Natural killer cell (primary cell): Measurements from ENCODE around the gene FXYD6. TPM values are rescaled to one million over a fixed set of nuclear protein-coding genes. Genes with fewer than 3 reads are reported as not detected.
A peak's percentile ranks its signal among the peaks of the same experiment; 100 is the strongest.

Experiments used
- ATAC-seq, 3 donors: fragments of 150-1000 bp in 2 of 3; fragments of 200-7000 bp in 1 of 3; cut with Tn5 transposase; 1 replicate in 1 of 3; 2 replicates in 2 of 3; pipeline ENCODE4 v1.10.0; 2021; ENCODE audit warnings: mild to moderate bottlenecking in 2 of 3, moderate library complexity in 2 of 3
- DNase-seq, 2 donors: peaks; one replicate each; pipeline versions ENCODE4 v3.0.0 to v3.0.0-alpha.2; 2013 to 2021; ENCODE audit warnings: mixed read lengths in 1 of 2
- H3K27ac ChIP-seq: one replicate; pipeline ENCODE4 v1.5.1; 2013; ENCODE audit warnings: mild to moderate bottlenecking, low read length
- H3K27me3 ChIP-seq: one replicate; pipeline ENCODE4 v1.6.1; 2013; ENCODE audit warnings: low read length; ENCODE audit not compliant: control insufficient read depth, insufficient read depth
- H3K36me3 ChIP-seq: one replicate; pipeline ENCODE4 v1.6.1; 2013; ENCODE audit warnings: low read length; ENCODE audit not compliant: control insufficient read depth, insufficient read depth
- H3K4me1 ChIP-seq: one replicate; pipeline ENCODE4 v1.6.1; 2013; ENCODE audit warnings: low read length; ENCODE audit not compliant: control insufficient read depth, insufficient read depth
- H3K4me3 ChIP-seq: one replicate; pipeline ENCODE4 v1.5.1; 2013; ENCODE audit warnings: low read length
- H3K9me3 ChIP-seq: one replicate; pipeline ENCODE4 v1.6.1; 2013; ENCODE audit warnings: low read length; ENCODE audit not compliant: control insufficient read depth, insufficient read depth
- H3K27ac Mint-ChIP-seq, 2 donors: one replicate each; pipeline ENCODE4 v1.8.0; 2022; ENCODE audit warnings: mild to moderate bottlenecking in 2 of 2, mixed read lengths in 2 of 2, moderate library complexity in 1 of 2
- H3K27me3 Mint-ChIP-seq, 2 donors: one replicate each; pipeline ENCODE4 v1.8.0; 2022; ENCODE audit warnings: low read depth in 2 of 2, mixed read lengths in 2 of 2
- H3K36me3 Mint-ChIP-seq: one replicate; pipeline ENCODE4 v1.8.0; 2022; ENCODE audit warnings: mixed read lengths
- H3K4me1 Mint-ChIP-seq, 2 donors: one replicate each; pipeline ENCODE4 v1.8.0; 2022; ENCODE audit warnings: mixed read lengths in 2 of 2
- H3K4me3 Mint-ChIP-seq: one replicate; pipeline ENCODE4 v1.8.0; 2022; ENCODE audit warnings: mild to moderate bottlenecking, moderate library complexity, mixed read lengths
- H3K9me3 Mint-ChIP-seq, 2 donors: one replicate each; pipeline ENCODE4 v1.8.0; 2022; ENCODE audit warnings: mixed read lengths in 2 of 2
- WGBS: methylation state at CpG from one replicate; pipeline ENCODE4 v1.1.7; 2013; ENCODE audit warnings: missing lambda C conversion rate; ENCODE audit not compliant: insufficient coverage; 5-methylcytosine and 5-hydroxymethylcytosine counted together
- intact Hi-C: fragments of 100-400 bp; cut with micrococcal nuclease; formaldehyde crosslinking; loops from one replicate; pipeline ENCODE4 v1.14.2; 2022
- total RNA-seq, 4 donors: library from RNA; stranded (reverse); fragments of 120-200 nt in 1 of 4; gene quantifications; one replicate each; pipeline versions ENCODE4 v1.2.3 to v1.2.4, GENCODE V29; 2013 to 2022
- TF ChIP-seq, protein P1 (sequence below): fragments of 200-600 bp; IDR thresholded peaks from one replicate; pipeline ENCODE4 v1.8.0; 2022; ENCODE audit warnings: antibody characterized with exemption

FXYD6 gene
- total RNA-seq, 3 donors from 2014 or later (not counting 1 experiment from before 2014, with no cell fraction given), result 0.20 to 0.90 TPM; not detected in 1

DNA sequence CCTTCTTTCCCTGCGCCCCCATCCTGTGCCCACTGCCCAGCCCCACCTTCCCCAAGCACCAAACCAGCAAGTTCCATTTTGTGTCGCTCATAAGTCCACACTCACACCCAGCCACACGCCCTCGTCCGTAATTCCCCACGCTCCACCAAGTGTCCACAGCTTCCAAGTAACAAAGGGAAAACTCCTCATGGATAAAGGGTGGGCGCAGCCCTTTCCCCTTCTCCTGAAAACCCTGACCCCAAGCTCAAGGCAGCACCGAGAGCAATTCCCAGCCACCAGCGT, 458 bp downstream of the FXYD6 start:
- Mint-ChIP-seq H3K4me3 (peak overlapping the region; percentile 80), H3K36me3 (no peaks in the 10 kb centered on the region), H3K27me3 (peaks cover 66 to 84% of the 10 kb centered on the region in 2 donors), H3K27ac (peak overlapping the region in 1 of 2 donors; percentile 5), H3K4me1 (peaks cover 15 to 36% of the 10 kb centered on the region in 2 donors), H3K9me3 (no peaks in the 10 kb centered on the region)
- ATAC-seq (peak in 1 of 3 donors; percentile 14), DNase-seq (peak in 1 of 2 donors; percentile 19)
- WGBS, result 4% methylated on average over 9 of the region's 9 CpGs
- peaks cover 40% of the 10 kb centered on the region for H3K4me1 ChIP-seq
- TF ChIP-seq, protein P1, sequence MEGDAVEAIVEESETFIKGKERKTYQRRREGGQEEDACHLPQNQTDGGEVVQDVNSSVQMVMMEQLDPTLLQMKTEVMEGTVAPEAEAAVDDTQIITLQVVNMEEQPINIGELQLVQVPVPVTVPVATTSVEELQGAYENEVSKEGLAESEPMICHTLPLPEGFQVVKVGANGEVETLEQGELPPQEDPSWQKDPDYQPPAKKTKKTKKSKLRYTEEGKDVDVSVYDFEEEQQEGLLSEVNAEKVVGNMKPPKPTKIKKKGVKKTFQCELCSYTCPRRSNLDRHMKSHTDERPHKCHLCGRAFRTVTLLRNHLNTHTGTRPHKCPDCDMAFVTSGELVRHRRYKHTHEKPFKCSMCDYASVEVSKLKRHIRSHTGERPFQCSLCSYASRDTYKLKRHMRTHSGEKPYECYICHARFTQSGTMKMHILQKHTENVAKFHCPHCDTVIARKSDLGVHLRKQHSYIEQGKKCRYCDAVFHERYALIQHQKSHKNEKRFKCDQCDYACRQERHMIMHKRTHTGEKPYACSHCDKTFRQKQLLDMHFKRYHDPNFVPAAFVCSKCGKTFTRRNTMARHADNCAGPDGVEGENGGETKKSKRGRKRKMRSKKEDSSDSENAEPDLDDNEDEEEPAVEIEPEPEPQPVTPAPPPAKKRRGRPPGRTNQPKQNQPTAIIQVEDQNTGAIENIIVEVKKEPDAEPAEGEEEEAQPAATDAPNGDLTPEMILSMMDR, result no peak
- intact Hi-C loops, result no loop called here
- no peaks in the 10 kb centered on the region for H3K36me3 ChIP-seq
- H3K27me3 ChIP-seq, result peaks cover 35% of the 10 kb centered on the region
- no peak overlapping the region for H3K4me3 ChIP-seq
- H3K9me3 ChIP-seq, result no peaks in the 10 kb centered on the region
- H3K27ac ChIP-seq, result no peak overlapping the region

- H3K4me1 Mint-ChIP-seq, result peaks cover 15 to 36% of the 10 kb centered on the region in 2 donors
- H3K4me3 Mint-ChIP-seq, result peak overlapping the region; percentile 80
- 7% methylated on average over 20 of the region's 20 CpGs for WGBS
- ATAC-seq (peak in 2 of 3 donors; percentile 38 to 64), DNase-seq (peak in 1 of 2 donors; percentile 56)
- Histone ChIP-seq H3K27me3 (peaks cover 35% of the 10 kb centered on the region), H3K36me3 (no peaks in the 10 kb centered on the region), H3K27ac (no peak overlapping the region), H3K4me3 (no peak overlapping the region), H3K4me1 (peaks cover 40% of the 10 kb centered on the region), H3K9me3 (no peaks in the 10 kb centered on the region)
- H3K9me3 Mint-ChIP-seq, result no peaks in the 10 kb centered on the region
- no peaks in the 10 kb centered on the region for H3K36me3 Mint-ChIP-seq
- peak overlapping the region in 1 of 2 donors; percentile 5 for H3K27ac Mint-ChIP-seq
- TF ChIP-seq, protein P1, result no peak
- intact Hi-C loops, result no loop called here
- peaks cover 63 to 79% of the 10 kb centered on the region in 2 donors for H3K27me3 Mint-ChIP-seq
These were observed 938 bp downstream of the FXYD6 start for GRCh38 chr11:117875382-117876058.

- Mint-ChIP-seq H3K36me3 (no peaks in the 10 kb centered on the region), H3K4me3 (peak overlapping the region; percentile 0), H3K27ac (no peak overlapping the region), H3K27me3 (peaks cover 58 to 74% of the 10 kb centered on the region in 2 donors), H3K9me3 (no peaks in the 10 kb centered on the region), H3K4me1 (peaks cover 15 to 36% of the 10 kb centered on the region in 2 donors)
- Histone ChIP-seq H3K36me3 (no peaks in the 10 kb centered on the region), H3K4me1 (peaks cover 40% of the 10 kb centered on the region), H3K4me3 (no peak overlapping the region), H3K27me3 (peaks cover 35% of the 10 kb centered on the region), H3K9me3 (no peaks in the 10 kb centered on the region), H3K27ac (no peak overlapping the region)
- DNase-seq (no peak), ATAC-seq (peak in 2 of 3 donors; percentile 55 to 60)
- TF ChIP-seq, protein P1, result no peak
- 83% methylated on average over 4 of the region's 4 CpGs for WGBS
- intact Hi-C loops, result no loop called here
These were observed 1.5 kb downstream of the FXYD6 start for GRCh38 chr11:117874910-117875381.
